CD4-positive, alpha-beta T cell treated with Interleukin-12 subunit alpha and Interleukin-12 subunit beta, for 1 hour (primary cell): ENCODE measurements around the gene CFAP100.

Experiments
- DNase-seq: peaks from one replicate; pipeline ENCODE4 v3.0.0-alpha.2; 2020

Gene CFAP100

DNA sequence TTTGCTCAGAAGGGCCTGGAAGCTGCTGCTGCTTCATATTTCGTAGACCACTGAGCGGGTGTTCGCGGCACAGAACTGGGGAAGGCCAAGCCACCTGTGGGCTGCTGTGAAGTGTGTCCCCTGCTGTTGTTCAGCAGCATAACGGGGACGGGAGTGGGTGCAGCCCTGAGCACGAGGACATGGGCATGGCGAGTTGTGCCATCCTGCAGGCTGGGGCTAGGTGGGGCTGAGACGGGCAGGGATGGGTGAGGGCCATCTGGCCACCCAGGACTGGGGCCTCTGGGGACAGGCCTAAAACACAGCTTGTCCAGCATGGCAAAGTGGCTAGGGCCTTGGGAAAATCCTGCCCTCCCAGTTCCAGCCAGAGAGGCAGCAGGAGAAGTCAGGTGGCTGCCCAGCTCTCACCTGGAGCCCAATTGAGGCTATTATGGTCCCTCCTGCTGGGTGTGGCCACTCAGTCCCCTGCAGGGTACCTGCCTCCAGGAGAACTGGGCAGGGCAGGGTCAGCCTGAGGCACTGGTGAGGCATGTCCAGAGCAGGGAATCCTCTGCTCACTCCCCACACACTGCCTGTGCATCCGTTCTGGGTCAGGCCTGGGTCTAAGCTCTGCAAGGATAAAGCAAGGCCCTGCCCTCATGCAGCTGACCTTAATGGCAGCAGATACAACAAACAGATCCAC is 29.5 kb downstream of the CFAP100 start:
- DNase-seq, result no peak

DNA sequence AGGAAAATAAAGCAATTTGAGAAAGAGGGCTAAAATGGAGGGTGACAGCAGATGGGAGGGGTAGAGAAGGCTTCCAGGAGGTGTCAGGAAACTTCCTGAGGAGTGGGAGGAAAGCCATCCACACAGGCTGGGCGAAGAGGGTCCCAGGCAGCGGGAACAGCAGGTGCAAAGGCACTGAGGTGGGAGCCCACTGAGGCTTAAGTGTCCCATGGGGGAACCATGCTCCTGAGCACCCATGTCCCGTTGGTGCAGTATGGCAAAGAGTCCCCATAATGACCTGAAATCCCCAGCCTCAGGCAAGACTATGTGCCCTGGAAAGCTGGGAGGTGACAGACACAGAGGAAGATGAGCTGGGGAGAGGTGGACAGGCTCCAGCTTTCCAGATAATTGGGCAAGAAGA is 30.0 kb downstream of the CFAP100 start:
- DNase-seq, result no peak

DNA sequence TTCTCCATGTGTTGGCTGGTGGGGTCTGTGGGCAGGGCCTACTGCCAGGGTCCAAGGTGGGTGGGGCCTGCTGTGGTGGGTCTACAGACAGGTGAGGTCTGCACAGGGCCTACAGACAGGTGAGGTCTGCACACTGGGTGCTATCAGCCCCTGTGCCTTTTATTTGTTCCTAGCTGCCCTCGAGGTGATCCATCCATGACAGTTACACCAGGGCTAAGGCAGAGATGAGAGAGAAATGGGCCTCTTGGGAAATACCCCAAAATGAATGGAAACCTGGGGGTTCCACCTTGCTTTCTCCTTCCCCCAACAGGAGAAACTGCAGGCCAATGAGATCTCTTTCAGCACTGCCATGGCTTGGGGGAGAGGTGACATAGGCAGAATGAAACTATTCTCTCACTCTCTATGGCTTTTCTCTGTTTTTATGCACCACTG is 36.4 kb downstream of the CFAP100 start:
- no peak for DNase-seq

DNA sequence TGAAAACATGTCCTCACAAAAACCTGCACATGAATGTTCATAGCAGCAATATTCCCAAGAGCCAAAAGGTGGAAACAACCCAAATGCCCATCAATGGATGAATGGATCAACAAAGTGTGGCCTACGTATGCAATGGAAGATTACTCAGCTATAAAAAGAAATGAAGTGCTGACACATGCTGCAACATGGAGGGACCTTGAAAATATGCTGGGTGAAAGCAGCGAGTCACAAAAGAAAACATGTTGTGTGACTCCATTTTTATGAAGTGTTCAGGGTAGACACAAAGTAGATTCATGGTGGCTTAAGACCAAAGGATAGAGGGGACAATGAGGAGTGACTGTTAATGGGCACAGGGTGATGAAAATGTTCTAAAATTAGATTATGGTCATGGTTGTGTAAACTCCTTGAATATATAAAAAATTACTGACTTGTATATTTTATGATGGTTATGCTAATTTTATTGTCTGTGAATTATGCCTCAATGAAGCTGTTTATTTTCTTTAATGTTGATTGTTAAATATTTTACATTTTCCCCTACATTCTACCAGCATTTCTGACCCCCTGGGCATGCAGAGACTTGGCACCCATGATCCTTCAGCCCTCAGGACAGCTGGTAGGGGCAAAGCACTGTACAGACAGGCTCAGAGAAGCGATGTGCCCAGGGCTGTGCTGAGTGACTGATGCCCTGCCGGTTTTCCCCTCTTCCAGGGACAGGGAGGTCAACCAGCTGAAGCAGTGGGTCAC is 37.8 kb downstream of the CFAP100 start:
- no peak for DNase-seq

DNA sequence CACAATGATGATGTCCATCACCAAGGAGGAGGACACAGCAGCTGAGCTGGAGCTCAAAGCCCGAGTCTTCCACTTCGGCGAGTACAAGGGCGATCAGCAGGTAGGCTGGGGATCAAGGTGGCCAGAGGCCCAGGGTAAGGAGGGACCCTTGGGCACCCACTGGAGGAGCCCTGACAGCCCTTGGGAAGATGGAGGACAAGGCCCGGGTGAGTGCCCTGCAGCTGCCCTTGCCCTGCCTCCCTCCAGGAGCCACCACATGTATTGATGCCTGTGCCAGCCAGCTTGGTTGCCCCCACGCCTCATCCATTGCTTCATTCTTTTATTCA is 38.4 kb downstream of the CFAP100 start:
- DNase-seq, result no peak

DNA sequence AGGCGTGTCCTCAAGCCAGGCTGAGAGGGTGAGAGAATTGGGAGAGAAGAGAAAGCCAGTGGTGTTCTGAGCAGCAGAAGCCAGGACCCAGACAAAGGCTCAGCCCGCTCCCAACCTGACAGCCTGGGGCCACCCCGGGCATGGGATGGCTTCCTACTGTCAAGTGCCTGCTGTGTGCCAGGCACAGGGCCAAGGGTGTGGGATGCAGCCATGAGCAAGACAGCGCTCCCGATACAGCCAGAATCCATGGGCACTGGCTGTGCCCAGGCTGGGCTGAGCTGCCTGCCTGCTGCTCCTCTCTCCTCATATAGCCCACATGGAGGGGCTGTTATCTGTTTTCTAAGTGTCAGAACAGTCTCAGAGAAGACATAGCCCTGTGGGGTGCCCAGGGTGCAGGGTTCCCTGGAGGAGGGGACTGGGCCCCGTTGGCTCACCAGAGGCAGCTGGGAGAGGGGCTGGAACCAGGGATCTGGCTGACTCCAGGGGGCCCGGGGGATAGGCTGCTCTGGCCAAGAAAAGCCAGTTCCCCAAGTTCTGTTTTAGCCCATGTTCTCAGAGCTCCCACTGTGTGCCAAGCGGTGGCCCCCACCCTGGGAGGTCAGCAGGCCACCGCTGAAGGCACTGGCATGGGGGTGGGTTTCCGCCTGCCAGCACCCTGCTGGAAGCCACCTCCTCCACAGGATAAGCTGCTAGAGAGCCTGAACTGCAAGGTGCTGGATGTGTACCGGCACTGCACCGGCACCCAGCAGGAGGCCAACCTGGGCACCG is 39.0 kb downstream of the CFAP100 start:
- DNase-seq, result no peak

DNA sequence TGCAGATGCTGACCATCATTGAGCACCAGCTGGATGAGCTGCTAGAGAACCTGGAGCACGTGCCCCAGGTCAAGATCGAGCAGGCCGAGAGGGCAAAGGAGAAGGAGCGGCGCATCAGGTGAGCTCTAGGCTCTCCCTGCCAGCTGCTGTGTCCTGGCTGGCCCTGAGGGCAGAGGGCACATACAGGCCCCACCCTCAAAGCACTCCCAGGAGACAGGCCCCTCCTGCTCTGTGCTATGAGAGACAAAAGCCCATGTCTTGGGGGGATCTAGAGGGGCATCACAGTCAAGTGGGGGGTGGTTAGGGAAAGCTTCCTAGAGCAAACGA is 39.5 kb downstream of the CFAP100 start:
- DNase-seq, result no peak

DNA sequence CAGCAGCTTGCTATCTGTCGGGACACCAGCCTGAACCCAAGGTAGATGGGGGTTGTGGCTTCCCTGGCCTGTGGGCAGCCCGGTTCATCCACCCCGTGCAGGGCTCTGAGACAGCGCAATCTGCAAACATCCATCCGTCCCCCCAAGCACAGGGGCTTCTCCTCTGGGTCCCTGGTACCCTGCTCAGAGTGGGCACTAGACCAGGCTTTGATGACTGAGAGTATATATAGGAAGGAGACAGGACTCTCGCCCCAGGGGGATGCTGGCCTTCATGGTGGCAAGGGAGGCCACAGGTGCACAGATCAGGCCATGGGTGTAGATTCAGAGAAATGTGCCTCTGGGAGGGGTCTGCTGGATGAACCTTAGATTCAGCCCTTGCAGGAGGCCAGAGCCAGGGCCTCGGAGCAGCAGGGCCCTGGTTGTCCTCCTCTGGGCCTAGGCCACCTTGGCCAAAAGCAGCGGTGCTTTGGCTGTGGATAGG is 40.3 kb downstream of the CFAP100 start:
- no peak for DNase-seq

DNA sequence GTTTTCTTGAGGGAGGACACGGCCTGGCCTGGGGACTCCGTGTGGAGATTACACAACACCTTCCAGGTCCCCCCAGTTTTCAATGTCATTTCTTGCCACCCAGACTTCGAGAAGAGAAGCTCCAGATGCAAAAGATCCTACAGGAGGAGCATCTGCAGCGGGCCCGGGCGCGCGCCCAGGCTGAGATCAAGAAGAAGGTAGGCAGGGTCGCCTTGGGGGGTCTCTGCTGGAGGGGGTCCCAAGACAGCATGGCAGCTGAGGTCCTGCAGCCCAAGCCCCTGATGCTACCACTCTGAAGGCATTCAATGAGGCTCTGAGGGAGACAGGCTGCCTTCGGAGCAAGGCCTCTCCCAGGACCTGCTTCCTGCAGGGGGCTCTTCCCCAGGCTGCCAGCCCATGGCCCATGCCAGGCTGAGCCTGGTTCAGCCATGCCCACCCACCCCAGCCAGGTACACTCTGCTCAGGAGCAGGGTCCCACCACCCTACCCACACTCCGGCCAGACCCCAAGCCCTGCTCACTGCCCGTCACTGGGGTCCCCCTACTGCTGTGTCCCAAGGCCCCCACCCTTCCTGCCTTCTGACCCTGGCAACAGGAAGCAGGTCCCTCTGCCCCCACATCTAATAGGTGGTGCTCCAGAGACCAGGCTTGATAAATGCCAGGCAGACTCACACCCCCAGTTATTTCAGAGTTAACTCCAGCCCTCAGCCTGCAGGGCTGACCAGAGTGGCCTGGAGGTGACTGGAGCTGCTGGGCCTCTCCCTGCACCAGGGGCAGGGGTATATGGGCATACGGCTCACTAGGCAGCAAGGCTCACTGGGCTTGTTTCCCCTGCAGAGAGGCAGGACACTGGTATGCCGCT is 41.0 kb downstream of the CFAP100 start:
- DNase-seq, result no peak

DNA sequence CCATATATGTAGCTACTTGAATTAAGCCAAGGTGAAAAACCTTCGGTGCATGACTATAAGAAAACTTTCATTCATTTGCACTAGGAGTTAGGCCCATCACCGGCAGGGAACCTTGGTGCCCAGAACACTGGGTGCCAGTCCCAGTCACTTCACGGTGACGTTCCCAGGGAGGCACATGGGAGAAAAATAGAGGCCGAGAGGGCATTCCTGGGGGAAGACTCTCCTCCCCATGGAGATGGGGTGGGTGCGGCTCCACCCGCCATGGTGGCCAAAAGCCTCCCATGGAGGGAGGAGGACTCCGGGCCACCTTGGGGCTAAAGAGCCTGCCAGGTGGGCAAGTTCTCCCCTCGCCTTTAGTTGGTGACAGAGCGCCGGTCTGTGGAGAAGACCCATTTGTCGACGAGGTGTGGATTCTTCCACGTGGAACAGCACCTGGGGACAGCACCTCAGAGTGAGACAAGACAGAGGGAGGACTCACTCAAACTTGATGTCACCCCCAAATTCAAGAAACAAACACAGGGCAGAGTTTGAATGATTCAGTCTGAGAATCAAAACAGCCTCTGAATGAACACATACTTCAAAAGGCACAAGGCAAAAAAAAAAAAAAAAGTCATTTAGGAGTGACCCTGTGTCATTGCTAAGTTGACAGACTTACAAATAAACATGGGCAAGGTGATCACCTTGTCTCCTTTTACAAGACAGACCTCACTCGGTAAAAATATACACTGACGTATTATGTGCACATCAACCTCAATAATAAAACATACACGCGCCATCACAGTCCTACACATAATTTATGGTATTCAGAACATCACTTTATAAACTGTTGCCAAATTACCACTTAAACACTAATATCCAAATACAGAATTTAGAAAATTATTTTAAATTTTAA is 42.4 kb downstream of the CFAP100 start:
- DNase-seq, result no peak

DNA sequence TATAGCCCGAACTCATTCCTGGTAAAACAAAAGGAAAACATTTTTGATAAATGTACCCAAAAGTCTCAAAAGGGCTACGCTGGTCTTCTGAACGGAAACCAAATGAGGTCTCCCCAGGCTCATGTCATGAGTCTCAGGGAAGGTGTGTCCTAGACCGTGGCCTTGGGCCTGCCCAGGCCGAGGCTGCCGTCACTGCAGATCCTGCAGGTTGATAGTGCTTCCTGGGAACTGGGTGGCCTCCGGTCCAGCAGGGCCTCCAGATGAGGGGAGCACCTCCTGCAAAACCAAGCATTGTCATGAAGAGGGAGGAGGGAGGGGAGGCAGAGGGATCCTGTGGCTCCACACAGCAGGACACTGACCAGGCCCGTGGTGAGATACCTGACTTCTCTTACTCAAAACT is 43.5 kb downstream of the CFAP100 start:
- no peak for DNase-seq

DNA sequence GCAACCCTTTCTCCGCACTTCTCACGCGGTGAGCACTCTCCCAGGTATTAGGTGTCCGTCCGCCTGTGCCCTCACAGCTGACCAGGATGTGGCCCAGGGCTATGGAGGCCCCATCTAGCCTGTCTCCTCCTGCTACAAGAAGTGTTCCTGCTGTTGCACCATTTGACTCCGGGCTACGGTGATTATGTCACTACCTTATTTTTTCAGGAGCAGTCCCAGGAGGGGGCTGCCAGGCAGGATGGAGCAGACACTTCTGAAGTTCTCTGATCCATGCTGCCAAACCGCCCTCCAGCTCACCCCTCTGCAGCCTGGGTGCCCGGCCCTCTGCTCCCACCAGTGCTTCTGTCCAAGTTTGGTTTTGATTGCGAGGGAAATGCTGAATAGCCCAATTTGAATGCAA is 44.0 kb downstream of the CFAP100 start:
- DNase-seq, result no peak

DNA sequence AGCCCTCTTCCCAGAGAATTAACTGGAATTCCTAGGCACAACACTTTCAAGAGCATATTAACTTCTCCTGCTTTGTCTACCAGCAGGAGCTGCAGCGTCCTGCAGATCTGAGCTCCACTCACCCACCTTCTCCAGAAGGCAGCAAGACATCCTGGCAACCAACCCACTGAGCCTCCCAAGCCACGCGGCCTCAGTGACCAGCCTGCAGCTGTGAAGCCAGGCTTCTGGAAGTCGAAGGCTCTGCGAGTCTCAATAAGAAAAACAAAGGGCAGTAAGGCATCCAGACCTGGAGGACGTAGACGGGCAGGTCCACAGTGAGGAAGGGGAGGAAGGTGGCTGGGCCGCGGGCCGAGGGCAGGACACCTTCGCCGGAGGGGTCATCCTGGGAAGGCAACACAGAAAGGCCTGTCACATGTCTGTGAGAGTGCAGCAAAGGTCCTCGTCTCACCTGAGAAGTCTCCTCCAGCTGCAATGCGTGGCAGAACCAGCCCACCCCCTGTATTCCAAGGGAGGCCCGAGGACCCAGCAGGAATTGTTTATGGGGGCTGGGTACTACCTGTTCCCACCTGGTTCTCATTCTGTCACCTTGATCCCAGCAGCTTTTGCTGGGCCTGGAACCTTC is 44.7 kb downstream of the CFAP100 start:
- DNase-seq, result no peak

DNA sequence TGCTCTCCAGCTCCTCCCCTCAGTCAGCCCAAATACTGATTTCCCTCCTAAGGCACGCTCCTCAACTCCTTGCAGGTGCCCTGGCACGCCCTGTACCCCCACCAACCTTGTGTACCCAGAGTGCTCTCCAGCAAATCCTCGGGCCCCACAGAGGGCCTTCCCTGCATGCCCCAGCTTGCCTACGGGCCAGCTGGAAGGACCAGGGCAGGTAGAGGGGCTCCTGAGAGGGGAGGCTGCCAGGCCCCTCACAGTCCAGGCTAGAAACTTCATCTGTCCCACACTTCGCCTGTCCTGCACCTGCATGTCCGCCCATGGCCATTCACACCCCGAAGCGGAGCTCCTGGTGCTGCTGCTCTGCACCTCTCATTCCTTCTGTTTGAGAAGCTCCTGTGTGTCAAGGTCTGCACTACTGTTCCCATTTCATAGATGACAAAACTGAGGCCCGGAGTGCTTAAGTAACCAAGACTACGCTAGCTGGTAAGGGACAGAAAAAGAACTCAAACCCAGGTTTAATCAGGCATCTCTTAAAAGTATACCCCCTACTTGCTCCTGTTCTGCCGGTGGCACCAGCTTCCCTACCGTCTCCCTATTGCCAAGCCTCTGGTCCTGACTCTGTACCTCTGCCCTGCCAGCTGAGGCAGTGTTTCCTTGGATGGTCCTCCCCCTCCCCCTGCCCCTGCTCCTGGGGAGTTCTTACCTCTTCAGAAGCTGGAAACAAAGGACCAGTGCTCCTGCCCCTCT is 45.4 kb downstream of the CFAP100 start:
- no peak for DNase-seq

DNA sequence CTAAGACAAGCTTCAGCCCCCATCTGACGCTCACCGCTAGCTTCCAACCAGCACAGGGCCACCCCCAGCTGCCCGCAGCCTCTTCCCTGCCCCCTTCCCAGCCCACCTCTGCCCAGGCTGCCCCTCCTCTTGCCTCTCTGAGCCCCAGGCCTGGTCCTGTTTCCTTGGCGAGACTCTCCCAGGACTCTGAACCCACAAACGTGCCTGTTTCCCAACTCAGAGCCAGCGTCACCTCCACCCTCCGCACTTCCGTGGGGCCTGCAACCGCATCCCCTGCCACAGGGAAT is 45.9 kb downstream of the CFAP100 start:
- DNase-seq, result no peak

DNA sequence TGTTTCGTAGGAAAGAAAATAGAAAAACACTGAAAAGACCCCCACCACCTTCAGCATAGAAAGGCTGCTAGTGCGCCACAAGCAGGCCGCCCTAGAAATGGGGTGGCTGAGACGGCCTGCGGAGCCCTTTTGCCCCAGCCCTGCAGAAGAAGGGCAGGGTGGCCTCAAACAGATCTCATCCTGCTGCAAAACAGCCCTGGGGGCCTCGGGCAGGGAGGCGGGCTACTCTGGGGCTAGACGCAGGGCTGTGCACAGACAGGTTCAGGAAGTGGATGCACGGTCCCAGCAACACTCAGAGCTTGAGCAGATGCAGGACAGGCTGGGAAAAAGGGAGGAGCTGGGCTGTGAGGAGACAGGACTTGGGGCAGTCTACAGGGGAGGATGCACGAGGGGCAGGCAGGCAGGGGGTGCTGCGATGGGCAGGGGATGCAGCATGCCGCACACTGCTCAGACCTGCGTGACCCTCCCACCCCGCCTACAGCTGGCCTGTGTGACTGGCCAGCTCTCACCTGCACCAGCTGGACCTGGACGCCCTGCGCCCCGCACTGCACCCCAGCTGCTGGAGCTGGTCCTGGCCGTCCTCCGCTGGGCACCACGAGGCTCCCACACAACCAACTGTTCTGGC is 46.7 kb downstream of the CFAP100 start:
- DNase-seq, result no peak

DNA sequence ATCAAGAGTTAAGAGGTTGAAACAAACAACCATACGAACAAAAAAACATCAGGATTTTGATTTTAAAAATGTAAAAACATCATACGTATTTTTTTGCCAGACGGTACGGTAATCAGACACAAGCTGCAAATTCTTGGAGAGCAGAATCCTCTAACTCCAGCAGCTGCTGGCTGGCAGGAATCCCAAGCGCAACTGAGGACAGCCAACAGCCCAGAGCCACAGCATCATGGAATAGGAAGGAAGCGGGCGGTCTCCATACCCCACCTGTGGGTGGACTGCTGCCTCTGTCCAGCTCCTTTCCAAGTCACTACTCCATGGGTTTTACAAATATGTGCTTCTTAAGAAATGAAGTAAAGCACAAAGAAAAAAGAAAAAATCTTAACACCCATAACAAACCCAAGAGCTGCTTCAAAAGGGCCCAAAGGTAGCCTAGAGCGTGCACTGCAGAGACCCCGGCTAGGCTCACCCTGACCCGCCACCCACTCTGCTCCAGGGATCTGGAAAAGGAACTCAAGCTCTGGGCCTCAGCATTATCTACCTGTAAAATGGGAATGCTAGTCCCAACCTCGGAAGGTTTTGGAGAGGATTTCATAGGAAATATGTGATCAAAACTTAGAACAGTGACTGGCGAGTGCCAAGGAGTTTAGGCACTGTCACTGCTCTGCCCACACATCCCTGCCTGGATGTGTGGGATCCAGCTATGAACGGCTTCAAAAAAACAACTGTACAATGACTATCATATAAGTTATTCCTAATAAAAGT is 47.6 kb downstream of the CFAP100 start:
- no peak for DNase-seq

DNA sequence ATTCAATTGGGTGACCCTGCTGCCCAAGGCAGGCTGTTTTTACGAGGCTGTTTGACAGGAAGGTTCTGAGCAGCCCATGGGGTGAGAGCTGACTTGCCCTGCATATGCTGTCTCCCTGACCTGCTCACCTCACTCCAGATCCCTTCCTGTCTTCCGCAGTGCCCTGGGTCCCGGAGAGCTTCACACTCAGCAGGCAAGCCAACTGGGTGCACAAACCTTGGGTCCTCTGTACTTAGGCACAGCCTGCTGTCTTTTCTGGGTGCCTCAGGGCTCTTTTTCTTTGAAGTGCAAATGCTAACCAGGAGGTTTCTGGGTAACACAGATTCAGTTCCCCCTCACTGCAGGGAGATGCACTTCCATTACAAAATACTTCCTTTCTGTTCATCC is 48.1 kb downstream of the CFAP100 start:
- DNase-seq, result no peak

DNA sequence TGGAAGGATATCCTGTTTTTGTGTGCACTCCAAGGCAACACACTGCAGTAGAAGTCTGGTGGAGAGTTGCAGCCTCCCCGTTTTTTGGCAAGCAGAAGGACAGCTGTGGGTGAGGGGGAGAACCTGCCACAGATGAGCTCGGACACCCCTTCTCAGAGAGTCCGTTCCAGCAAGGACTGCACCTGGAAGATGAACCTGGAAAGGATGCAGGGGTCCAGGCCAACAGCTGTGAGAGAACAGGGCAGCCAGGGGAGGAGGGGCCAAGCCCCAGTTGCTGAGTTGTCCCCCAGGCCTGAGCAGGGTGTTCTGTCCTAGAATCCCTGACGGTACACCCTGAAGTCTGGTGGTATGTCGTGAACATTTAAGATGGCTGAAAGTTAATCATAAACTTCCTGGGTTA is 50.8 kb downstream of the CFAP100 start:
- DNase-seq, result no peak

DNA sequence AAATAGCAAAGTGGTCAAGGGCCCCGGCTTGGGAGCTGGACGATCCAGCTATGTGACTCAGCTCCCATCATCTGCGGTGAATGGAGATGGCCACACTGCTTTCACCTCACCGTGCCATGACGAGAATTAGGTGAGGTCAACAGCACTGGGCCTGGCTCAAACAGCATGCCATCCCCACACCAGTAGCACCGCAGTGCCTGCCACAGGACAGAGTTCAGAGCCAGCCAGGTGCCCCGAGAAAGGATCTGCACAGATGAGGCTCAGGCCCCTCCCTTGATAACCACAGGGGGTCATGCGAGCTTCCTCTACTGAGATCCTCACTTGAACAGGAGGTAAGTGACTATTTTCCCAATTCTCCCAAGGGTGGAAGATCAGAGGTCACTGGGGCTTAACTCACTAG is 51.6 kb downstream of the CFAP100 start:
- no peak for DNase-seq
